SHP77 (cell line): ENCODE measurements around the gene LDHA.

Experiments
- DNase-seq, 2 experiments: peaks; one replicate each; lab custom pipeline; 2025; lab: John Stamatoyannopoulos, UW

Gene LDHA

DNA sequence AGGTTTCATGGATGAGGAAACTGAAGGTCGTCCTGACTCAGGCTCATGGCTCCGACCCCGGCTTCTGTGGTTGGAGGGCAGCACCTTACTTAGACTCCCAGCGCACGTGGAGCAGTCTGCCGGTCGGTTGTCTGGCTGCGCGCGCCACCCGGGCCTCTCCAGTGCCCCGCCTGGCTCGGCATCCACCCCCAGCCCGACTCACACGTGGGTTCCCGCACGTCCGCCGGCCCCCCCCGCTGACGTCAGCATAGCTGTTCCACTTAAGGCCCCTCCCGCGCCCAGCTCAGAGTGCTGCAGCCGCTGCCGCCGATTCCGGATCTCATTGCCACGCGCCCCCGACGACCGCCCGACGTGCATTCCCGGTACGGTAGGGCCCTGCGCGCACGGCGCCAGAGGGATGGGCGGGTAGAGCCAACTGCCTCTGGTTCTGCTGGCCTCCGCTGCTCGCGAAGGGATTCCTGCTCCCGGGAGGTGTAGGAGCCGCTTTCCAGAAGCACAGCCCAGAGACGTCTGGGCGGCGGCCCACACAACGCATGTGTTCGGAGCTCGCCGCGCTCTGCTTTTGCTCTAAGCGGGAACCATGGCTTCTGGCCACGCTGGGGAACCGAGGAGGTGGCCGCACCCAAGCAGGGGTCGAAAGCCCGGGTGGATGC lies at the start of gene LDHA:
Gene LDHA (plus strand): TSS at position 289 of the 653 bp plus-strand sequence. CDS start 2,280 bp downstream, outside the sequence.
- peak; percentile 83 to 86 for DNase-seq

- DNase-seq = no peak
Observed at GRCh38 chr11:18347471-18348125, 46.8 kb upstream of the LDHA start.

DNA sequence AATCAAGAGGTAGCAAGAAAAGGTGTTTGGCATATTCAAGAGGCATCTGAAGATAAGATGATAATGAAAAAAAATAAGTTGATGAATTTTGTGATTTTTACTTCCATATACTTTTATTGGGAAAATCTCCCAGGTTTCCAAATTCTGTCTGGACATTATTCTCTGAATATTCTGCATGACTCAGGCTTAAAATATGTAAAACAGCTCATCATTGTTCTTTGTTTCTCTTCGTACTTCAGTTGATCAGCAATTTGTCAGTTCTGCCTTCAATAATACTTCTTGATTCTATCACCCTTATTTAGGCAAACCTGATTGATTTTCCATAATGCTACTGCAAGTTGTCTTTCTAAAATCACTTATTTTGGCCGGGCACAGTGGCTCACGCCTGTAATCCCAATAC lies 41.8 kb upstream of the LDHA start:
- no peak for DNase-seq

DNA sequence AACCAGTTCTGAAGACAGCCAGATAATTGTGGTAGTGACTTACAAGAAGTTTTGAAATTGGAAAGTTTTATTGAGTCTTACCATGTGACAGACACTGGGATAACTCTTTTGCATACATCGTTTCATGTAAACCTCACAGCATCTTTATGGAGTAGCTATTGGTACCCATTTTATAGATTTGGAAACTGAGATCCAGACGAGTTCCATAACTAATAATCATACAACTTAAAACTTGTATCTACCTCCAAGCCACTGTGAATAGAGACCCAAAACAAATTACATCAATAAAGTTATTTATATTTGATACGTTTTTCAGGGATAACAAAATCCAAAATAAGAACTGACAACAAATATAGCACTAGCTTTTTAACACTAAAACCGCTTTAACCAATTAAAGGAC lies 35.7 kb upstream of the LDHA start:
- DNase-seq = no peak

DNA sequence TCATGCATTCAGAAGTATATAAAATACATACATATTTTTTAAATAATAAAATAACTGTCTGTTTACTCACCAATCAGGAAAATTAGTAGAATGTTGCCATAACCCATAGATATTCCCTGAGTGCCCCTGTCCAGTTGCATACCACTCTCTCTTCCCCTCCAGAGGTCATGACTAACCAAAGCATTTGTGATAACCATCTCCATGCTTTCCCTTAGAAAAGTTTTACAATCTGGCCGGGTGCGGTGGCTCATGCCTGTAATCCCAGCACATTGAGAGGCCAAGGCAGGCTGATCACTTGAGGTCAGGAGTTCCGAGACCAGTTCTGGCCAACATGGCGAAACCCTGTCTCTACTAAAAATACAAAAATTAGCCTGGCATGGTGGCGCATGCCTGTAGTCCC lies 33.2 kb upstream of the LDHA start:
- DNase-seq = no peak

GRCh38 chr11:18364495-18365073 lies 29.8 kb upstream of the LDHA start:
- no peak for DNase-seq

- DNase-seq = no peak
Observed at GRCh38 chr11:18365741-18366140, 28.6 kb upstream of the LDHA start.

DNA sequence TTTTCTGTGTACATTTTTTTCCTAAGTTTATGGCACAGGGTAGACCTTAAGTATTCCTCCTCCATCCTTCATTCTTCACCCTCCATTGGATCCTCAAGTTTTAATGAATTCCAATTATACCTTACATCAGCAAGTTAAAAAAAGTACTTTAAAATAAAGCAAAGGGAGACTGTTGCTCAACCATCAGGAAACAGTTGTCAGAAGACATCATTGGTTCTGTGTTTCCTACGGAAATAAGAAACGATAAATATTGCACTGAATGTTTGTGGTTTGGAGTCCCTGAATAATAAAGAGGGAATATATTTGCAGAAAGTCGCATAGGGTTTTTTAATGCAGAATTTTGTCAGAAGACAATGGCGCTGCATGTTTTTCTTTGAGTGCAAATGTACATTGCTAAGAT lies 28.1 kb upstream of the LDHA start:
- DNase-seq = no peak

GRCh38 chr11:18367431-18367830 lies 26.9 kb upstream of the LDHA start:
- DNase-seq = no peak

GRCh38 chr11:18368221-18368620 lies 26.1 kb upstream of the LDHA start:
- DNase-seq = no peak

- DNase-seq = no peak
Observed at GRCh38 chr11:18369398-18369797, 25.0 kb upstream of the LDHA start.

GRCh38 chr11:18371279-18371678 lies 23.1 kb upstream of the LDHA start:
- no peak for DNase-seq

GRCh38 chr11:18372201-18372600 lies 22.2 kb upstream of the LDHA start:
- DNase-seq = no peak

DNA sequence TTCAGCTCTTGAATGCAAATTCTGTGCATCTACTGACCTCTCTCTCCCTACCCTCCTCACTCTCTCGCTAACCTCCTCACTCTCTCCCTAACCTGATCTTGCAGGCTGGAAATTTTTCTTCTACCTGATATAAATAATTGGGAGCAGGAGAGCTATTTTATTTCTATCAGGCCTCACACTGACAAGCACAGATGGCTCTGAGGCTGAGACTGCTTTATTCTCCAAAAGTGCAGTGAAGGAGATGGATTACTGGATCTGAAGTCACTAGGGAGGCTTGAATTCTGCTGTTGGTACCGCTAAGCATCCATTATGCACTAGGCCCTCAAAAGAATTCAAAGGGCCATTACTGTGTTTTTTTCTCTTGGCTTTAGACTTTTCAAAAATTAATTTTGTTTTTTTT lies 19.4 kb upstream of the LDHA start:
- DNase-seq = no peak

DNA sequence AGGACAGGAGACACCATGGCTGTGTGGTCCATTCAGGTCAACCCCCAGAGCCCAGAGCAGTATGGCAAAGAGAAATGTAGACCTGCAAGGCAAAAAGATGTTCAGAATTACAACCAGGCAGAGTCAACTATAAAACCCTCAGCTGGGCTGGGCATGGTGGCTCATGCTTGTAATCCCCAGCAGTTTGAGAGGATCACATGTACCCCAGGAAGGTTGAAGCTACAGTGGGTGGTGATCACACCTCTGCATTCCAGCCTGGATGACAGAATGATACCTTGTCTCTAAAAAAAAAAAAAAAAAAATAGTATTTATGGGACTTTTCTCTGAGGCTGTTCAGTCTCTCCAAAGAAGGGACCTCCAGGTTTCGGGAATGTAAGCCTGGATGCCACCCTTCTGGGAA lies 18.4 kb upstream of the LDHA start:
- no peak for DNase-seq

- DNase-seq = no peak
Observed at GRCh38 chr11:18379201-18379600, 15.2 kb upstream of the LDHA start.

- DNase-seq = peak; percentile 2 to 25
Observed at GRCh38 chr11:18383388-18384156, 10.8 kb upstream of the LDHA start.

GRCh38 chr11:18384157-18384641 lies 10.2 kb upstream of the LDHA start:
- DNase-seq = no peak

DNA sequence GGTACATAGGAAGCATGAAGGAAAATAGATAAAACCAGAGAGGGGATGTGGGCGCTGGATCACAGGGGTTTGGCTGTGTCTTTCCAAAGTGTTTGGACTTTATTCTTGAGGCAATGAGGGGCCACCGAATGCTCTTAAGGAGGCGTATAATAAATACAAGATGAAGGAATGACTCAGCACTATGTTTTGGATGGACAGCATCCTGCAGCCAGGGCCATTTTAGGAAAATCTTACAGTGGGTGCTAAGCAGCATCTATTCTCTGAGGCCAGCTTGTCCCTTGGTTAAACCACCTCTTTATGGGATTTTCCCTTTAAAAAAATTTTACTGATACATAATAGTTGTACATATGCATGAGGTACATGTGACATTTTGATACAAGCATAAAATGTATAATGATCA lies 4.3 kb upstream of the LDHA start:
- no peak for DNase-seq

GRCh38 chr11:18392434-18393321 lies 1.7 kb upstream of the LDHA start:
- DNase-seq = no peak

DNA sequence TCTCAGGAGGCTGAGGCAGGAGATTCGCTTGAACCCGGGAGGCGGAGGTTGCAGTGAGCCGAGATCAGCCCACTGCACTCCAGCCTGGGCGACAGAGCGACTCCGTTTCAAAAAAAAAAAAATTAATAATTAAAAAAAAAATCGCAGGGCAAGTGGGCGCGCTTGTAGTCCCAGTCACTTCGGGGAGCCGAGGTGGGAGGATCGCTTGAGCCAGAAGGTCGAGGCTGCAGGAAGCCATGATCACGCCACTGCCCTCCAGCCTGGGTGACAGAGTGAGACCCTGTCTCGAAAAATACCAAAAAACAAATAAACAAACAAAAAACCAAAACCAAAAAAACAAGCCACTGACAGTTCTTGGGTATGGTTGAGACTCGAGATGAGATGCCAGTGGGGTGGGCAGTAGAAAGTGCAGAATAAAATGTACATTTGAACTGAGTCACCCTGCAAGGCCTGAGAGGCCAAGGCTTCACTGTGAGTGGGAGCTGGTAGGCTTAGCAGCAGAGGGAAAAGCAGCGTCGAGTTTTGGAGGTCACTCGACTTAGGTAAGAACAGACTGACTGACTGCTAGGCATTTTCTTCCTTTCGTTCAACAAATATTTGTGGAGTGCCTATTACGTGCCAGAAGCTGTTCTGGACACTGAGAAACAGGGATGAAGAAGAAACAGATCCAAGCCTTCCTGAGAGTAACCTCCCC lies 635 bp upstream of the LDHA start:
- DNase-seq = no peak
